T-helper 2 cell (primary cell): ENCODE data around the gene CNTD1.
"Not testable (repeated sequence)": the region's sequence is repeated elsewhere in the genome, so short reads cannot be mapped to it uniquely, and the experiment has no call there.

Source experiments
- DNase-seq, 5 experiments: peaks; one replicate each; pipeline versions ENCODE4 v3.0.0 to v3.0.0-alpha.2; 2012 to 2022
- total RNA-seq, 2 donors: gene quantifications; one replicate each; lab custom pipeline; 2026; lab: John Stamatoyannopoulos, UW

CNTD1 gene, protein sequence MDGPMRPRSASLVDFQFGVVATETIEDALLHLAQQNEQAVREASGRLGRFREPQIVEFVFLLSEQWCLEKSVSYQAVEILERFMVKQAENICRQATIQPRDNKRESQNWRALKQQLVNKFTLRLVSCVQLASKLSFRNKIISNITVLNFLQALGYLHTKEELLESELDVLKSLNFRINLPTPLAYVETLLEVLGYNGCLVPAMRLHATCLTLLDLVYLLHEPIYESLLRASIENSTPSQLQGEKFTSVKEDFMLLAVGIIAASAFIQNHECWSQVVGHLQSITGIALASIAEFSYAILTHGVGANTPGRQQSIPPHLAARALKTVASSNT
- 0 reads per million in 2 donors for total RNA-seq

DNA sequence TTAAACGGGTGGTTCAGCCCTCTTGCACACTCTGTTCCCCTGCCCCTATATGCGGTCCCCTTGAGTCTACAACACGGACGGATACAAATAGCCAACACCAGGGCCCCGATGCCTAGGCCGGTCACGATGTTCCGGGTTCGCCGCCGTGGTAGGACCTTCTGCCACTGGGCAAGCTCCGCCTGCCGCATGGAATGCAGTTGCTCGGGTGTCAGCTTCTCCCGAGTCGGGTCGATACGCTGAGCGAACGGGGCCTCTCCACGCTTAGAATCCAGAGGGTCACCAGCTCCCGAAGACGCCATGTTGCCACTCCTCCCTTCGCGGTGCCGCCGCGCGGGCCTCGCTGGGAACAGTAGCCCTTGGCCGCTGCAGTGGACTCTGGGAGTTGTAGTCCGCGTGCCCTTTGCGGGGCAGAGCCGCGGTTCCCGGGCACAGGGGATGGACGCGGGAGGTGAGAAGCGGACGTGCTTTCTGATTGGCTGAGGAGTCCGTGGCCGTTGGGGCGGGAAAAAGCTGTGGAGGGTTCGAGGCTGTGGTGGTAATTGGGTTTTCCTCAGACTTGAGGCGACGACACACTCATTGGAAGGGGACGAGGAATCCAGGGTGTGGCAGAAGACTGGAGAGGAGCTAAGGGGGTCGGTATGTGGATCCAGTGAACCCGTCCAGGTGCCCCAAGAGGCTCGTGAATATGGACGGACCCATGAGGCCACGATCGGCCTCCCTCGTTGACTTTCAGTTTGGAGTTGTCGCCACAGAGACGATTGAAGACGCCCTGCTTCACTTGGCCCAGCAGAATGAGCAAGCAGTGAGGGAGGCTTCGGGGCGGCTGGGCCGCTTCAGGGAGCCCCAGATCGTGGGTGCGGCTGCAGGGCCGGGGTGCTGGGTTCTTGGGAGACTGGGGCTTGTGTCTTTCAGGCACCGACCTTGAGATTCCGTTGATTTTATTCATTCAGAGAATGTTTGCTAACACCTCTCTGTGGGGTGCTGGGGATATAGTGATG is at the start of gene CNTD1, which contains the start of gene COA3:
TSS of gene CNTD1 (plus strand) at position 479 of the 998 bp plus-strand sequence. CDS start at position 686, 207 bp downstream.
TSS of gene COA3 (minus strand) at position 322 of the 998 bp plus-strand sequence. CDS start at position 299, 23 bp downstream.
- peak; percentile 44 to 84 (median 65) for DNase-seq

DNA sequence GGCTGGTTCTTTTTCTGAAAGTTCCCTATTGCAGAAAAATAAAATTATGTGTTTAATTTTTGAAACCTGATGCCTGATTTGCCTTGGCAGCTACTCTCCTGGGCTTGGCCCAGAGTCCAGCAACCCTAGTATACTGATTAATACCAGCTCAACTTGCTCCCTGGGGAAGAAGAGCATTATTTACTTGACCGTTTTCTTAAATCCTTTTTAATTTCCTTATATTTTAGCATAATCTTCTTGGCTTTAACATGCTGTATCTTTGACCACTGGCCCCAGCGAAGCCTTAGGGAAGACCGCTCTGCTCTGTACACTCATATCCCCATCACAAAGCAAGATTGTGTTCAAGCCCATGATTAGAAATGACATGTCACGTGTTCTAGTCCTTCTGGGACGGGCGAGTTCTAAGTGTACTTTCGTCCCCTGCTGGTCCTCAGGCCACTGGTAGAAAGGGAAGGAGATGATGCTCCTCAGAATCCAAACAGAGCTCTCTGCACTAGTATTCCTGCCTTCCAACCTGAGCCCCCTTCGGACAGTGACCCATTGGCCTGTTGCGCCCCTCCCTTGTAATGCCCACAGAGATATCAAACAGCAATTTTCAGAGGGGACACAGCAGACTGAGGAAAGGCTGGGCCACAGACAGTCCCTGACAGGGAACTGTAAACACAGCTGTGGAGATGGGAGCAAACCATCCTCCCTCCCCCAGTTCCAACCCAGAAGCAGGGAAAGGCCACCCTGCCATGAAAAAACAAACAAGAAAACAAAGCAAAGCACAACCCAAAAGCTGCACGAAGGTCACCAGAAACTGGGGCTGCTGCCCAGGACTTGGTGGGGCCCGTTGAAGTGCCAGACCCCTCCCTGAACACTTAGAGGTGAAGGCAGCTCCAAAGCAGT is 49.5 kb upstream of the CNTD1 start:
- DNase-seq = no peak

DNA sequence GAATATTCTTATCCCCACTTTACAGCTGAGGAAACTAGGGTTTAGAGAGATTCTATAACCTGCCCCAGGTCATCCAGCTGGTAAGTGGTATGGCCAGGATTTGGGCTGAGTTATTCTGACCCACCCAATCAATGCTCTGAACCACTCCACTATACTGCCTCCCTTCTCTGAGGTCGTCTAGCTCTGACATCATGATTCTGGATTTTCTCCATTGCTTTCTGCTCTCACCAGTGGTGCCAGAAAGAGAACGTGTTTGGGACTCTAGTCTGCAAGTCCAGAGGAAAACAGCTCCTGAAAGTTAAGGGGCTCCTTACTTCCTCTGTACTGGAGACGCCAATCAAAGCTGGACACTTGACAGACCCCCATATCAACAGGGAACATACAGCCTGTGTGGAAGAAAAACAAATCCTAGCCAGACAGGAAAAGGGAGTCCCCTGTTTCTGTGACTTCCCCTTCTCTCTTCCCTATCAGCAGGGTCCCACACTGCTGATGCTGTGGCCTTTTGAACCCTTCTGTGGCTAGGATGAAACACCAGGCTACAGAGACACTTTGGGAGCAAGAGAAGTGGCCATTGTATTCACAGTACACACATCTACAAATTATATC is 47.8 kb upstream of the CNTD1 start:
- DNase-seq = no peak

DNA sequence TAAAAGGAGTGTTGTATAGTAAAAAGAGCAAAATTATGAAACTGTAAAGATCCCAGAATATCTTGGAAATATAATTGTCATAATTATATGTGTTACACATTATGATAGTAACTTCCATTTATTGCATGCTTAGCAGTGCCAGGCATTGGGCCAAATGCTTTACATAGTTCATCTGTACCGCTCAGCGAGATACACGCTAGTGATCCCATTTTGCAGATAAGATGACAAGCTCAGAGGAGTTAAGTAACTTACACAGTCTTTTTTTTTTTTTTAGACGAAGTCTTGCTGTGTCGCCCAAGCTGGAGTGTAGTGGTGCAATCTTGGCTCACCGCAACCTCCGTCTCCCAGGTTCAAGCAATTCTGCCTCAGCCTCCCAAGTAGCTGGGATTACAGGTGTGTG is 47.0 kb upstream of the CNTD1 start:
- DNase-seq = no peak

DNA sequence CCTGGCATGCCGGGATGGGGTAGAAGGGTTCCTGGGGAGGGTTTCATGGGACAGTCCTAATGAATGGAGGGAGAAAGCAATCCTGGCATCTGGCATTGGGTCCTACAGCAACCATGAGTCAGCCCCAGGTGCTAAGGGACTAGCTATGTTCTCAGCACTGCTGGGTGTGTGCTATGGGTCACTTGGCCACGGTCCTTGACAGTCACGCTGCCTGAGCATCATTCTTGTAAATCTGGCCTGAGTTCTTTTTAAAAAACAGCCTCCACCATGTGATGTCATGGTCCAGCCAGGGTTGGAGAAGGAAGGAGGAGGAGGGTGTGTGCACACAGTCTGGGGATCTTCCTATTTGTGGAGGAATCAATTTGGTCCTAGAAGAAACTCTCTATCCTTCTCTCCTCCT is 43.9 kb upstream of the CNTD1 start:
- DNase-seq = no peak

DNA sequence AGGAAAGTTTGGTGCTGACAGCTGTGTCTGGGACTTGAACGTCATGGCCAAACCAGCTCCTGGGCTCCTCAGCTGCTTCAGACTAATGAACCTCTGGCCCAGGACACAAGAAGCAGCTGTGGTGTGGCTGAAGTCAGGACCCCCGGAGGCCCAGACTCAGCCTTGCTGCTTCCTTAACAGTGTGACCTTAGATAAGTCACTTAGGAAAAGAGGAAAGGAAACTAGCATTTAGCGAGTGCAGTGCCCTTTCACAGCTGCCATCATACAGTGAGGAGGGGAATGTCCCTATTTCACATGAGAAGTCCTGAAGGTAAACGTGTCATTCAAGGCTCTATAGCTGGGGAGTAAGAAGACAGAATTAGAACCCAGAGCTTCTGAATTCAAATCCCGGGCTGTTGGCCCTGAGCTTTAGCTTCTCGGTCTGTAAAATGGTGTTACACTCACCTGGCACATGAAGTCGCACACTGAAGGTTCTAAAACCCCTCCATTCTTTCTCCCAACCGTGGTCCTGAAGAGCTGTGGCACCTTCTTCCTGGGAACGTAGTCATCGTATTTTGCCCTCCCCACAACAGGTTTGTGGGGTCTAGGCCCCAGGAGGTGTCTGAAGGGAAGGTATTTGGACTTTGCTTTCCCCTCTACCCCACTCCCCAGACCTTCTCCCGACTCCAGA is 38.5 kb upstream of the CNTD1 start:
- DNase-seq = no peak

DNA sequence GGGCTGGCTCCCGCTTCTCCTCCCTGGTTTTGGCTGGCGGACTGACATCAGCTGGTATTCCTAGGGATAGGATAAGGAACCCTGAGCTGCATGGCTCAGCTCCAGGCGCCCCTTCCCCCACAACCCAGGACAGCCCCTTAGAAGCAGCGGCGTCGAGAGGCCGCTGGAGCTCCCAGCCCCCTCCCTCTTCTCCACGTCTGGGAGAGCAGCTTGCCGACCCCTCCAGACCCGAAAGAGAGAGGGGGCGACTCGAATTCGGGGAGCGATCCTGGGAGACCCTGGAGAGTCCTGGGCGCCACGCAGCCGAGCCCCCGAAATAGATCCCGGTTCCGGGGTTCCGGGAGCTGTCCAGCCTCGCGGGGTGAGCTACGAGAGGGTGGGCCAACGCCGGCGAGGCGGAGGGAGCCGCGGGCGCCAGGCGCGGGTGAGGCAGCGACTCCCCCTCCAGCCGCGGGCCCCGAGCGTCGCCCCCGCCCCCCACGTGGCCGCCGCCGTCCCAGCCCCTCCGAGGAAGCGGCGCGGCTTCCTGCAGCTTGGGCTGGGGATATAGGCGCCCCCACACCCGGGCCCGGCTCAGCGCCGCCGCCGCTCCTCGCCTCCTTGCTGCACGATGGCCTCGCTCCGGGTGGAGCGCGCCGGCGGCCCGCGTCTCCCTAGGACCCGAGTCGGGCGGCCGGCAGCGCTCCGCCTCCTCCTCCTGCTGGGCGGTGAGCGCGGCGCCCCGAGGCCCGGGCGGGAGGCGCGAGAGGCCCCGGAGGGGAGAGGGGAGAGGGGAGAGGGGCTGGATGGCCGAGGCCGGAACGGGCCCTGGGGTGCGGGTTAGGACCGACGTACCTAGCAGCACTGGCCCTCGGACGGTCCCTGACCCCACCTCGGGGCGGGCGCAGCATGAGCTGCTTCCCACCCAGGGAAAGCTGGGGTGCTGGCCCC is 37.7 kb upstream of the CNTD1 start, which contains the start of gene RAMP2:
TSS of gene RAMP2 (plus strand) at position 576 of the 930 bp plus-strand sequence. CDS start at position 611, 35 bp downstream.
- peak in 1 of 5 experiments; percentile 9 for DNase-seq

DNA sequence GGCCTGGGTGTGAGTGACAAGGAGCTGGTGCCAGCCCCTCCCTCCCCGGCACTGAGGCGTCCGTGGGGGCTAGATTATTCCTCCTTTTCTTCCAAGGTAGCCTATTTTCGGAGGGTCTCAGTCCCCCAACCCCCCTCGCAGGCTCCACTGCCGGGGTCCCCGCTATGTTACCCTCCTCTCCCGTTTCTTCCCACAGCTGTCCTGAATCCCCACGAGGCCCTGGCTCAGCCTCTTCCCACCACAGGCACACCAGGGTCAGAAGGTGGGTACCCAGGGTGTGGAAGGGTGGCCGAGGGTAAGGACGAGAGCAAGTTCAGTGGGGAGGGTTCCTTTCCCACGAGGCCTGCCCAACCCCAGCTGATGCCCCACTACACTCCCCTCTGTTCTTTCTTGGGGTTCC is 37.0 kb upstream of the CNTD1 start:
- DNase-seq = no peak

DNA sequence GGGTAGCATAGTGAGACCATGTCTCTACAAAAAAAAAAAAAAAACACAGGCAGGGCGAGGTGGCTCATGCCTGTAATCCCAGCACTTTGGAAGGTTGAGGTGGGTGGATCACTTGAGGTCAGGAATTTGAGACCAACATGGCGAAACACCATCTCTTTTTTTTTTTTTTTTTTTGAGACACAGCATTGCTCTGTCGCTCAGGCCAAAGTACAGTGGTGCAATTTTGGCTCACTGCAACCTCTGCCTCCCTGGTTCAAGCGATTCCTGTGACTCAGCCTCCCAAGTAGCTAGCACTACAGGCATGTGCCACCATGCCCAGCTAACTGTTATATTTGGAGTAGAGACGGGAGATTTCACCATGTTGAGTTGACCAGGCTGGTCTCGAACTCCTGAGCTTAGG is 32.5 kb upstream of the CNTD1 start:
- no peak for DNase-seq

DNA sequence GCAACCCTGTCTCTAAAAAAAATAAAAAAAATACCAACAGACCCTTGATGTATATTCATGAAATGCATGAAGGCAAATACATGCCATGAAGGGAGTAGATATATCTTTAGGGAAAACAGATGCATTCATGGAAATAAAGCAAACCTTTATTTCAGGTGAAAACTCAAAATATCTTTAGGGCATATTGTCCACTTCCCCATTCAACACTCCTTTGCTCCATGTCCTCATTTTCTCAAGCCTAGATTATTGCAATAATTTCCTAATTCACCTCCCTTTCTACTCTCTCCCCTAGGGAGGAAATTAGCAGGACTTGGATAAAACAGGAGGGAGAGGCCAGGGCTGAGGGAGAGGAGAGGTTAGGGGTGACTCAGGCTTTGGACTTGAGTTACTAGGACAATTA is 31.1 kb upstream of the CNTD1 start:
- DNase-seq = no peak

DNA sequence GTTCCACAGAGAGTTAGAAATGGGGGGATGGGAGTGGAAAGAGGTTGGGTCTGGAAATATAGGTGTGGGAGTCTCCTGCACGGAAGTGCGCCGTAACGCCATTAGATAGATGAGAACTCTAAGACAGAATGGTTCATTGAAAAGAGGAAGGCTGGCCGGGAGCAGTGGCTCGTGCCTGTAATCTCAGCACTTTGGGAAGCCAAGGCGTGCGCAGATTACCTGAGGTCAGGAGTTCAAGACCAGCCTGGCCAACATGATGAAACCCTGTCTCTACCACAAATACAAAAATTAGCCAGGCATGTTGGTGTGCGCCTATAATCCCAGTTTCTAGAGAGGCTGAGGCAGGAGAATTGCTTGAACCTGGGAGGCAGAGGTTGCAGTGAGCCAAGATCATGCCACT is 30.7 kb upstream of the CNTD1 start:
- DNase-seq = not testable (repeated sequence)

DNA sequence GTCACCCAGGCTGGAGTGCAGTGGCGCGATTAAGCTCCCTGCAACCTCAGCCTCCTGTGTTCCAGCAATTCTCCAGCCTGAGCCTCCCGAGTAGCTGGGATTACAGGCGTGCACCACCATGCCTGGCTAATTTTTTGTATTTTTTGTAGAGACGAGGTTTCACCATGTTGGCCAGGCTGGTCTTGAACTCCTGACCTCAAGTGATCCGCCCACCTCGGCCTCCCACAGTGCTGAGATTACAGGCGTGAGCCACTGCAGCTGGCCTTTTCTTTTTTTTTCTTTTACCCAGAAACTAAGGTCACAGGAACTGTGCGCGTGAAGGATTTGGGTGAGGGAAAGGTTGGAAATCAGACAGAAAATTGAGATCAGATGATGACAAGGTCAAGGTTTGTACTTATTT is 28.7 kb upstream of the CNTD1 start:
- not testable (repeated sequence) for DNase-seq

DNA sequence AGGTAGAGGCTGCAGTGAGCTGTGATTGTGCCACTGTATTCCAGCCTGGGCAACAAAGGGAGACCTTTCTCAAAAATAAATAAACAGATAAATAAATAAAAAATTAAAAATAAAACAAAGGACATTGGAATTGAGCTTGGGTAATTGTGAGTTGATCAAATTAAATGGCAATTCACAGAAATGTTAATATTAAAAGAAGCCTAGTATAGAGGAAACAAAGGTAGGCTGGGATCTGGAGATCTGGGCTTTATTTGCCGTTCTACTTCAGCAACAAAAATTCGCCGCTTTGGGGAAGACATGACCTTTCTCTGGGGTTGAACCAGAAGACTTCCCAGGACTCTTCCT is 25.7 kb upstream of the CNTD1 start:
- DNase-seq = no peak

DNA sequence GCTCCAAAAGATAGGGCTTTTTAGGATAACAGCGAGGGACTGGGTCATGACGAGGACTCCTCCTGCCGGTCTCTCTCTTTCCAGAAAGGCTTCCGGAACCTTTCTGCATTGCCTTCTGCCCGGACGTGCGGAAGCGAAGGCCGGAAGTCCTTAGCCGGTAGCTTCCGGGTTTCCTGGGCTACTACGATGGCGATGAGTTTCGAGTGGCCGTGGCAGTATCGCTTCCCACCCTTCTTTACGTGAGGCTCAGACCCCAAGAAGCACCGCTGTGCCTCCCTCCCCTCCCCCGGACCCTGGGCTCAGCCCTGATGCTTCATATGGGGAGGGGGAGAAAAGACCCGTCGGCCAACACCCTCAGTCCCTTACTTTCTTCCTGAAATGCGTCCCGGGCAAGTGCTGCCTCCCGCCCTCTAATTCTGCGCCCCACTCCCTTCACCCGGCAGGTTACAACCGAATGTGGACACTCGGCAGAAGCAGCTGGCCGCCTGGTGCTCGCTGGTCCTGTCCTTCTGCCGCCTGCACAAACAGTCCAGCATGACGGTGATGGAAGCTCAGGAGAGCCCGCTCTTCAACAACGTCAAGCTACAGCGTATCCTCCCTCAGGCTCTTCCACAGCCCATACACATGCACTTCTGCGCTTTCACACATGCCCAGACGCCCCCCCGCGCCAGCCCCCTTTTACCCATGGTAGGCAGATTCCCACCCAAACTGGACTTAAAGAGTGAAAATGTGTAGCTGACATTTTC is 25.2 kb upstream of the CNTD1 start, which contains the start of gene VPS25:
TSS of gene VPS25 (plus strand) at position 160 of the 746 bp plus-strand sequence. CDS start at position 187, 27 bp downstream.
- peak; percentile 28 to 87 (median 59) for DNase-seq

DNA sequence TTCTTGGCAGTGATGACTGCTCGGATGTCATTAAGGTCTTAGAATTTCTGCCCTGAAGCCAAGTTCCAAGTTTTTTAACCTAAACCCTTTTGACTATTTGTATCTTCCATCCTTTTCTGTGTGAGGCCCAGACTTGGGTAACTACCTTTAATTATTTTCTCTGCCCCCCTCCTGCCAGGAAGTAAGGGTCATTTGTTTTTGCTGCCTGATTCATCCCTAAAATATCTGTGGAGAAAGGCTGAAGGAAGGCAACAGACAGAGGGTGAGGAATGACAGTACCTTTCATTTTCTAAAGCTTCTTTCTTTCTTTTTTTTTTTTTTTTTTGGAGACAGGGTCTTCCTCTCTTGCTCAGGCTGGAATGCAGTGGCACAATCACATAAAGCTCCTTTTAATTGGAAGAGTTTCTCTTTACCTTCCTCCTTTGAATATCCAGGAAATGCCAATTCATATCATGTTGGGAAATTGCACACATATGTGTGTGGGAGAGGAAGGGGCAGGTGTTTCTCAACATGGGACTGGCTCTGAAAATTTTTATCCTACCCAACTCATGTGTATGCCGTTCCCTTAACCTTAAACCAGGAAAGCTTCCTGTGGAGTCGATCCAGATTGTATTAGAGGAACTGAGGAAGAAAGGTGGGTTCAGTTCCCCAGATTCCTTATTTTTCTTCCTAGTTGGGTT is 24.5 kb upstream of the CNTD1 start:
- DNase-seq = no peak

DNA sequence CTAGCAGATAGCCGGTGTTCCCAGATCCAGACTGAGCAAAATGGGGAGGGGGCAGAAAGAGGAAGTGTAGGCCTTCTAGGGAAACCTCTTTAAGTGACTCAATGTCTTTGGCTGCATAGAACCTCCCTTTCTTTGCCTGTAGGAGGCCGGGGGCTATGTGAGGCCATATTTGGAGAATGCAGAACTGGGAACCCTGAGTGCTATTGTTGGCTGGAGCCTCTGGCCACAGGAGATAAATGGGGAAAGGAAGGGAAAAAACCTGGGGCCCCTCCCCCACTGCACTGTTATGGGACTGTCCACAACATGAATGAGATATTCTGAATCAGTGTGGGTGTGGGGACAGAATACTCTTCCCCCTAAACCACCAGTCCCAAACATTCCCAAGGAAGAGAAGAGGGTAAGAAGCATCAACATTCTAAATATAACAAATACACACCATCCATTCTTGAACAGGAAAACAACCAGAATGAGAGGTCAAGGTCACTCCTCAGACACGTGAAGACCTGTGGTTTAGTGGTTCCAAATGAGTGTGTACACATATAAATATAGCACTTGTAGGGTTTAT is 23.0 kb upstream of the CNTD1 start:
- no peak for DNase-seq

DNA sequence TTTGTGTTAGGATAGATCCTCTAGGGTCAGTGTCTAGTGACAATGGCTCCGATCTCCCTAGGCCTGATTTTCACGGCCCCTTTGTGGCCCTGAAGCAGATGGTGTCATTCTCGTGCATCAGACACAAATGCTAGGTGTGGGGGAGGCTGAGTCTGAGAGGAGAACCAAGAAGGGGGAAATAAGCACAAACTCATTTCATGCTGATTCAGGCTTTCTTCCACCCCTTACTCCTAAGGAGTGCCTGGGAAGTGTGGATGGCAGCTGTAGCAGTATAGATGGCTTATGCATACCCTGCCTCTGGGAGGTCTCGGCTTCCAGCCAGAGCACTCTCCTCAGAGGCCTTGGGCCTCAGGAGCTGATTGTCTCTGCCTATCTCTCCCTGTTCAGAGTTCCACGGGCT is 20.1 kb upstream of the CNTD1 start:
- DNase-seq = no peak

DNA sequence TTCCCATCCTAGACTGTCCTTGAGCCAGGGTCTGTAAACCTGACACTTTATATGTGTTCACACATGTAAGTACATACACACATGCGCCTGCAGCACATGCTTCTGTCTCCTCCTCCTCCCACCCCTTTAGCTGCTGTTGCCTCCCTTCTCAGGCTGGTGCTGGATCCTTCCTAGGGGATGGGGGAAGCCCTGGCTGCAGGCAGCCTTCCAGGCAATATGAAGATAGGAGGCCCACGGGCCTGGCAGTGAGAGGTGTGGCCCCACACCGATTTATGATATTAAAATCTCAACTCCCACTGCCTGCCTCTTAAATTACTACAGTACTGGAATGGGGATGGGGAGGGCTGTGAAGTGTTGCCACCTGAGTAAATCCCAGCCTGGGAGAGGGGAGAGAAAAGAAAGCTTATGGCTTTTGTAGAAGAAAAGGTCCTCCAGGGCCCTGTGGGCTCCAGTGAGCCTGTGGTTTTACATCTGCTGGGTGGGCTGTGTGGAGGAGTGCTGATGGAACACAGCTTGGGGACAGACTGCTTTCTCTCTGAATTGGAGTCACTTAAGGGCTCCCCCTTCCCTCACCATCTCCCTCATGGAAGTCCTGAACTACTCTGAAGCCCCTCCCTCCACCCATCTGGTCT is 19.2 kb upstream of the CNTD1 start:
- no peak for DNase-seq
